Thoracic aorta (tissue), 2 donors: ENCODE results near the gene HSD17B12. TPM values are rescaled to one million over a fixed set of nuclear protein-coding genes. Genes with fewer than 3 reads are reported as not detected.

Experiments used
- ATAC-seq: fragments of 150-250 bp; one replicate; pipeline ENCODE4 v1.8.0; 2017; ENCODE audit warnings: low read depth; ENCODE audit not compliant: insufficient number of reproducible peaks, low FRiP score
- DNase-seq: peaks from one replicate; pipeline ENCODE4 v3.0.0-alpha.2; 2020; ENCODE audit warnings: low spot score
- H3K27ac ChIP-seq, 2 donors: fragments of 200-600 bp; sonication (generic); 1 replicate in 1 of 2; 2 replicates in 1 of 2; pipeline ENCODE4 v1.5.1; 2016; ENCODE audit warnings: mild to moderate bottlenecking in 2 of 2, moderate library complexity in 2 of 2
- H3K27me3 ChIP-seq: fragments of 200-600 bp; sonication (generic); replicated peaks from 2 replicates; pipeline ENCODE4 v1.6.0; 2016; ENCODE audit warnings: mild to moderate bottlenecking; ENCODE audit not compliant: insufficient read depth
- H3K36me3 ChIP-seq: fragments of 200-600 bp; sonication (generic); one replicate; pipeline ENCODE4 v1.5.1; 2016
- H3K4me1 ChIP-seq, 2 donors: fragments of 200-600 bp; sonication (generic); 1 replicate in 1 of 2; 2 replicates in 1 of 2; pipeline versions ENCODE4 v1.5.1 to v1.6.0; 2016; ENCODE audit warnings: low read depth in 2 of 2, mild to moderate bottlenecking in 1 of 2; ENCODE audit not compliant: control insufficient read depth in 1 of 2
- H3K4me3 ChIP-seq: fragments of 200-600 bp; sonication (generic); 2 replicates; pipeline ENCODE4 v1.5.1; 2016; ENCODE audit warnings: mild to moderate bottlenecking
- H3K9me3 ChIP-seq: fragments of 200-600 bp; sonication (generic); 2 replicates; pipeline ENCODE4 v1.5.1; 2016
- CTCF ChIP-seq: fragments of 200-600 bp; sonication (generic); IDR thresholded peaks from one replicate; pipeline ENCODE4 v1.5.1; 2019; ENCODE audit warnings: antibody characterized with exemption
- total RNA-seq, 2 donors: library from RNA; depleted of rRNA; stranded (reverse); fragments of >200 nt; gene quantifications; one replicate each; pipeline versions ENCODE4 v1.1.0 to v1.2.3, GENCODE V29; 2016

HSD17B12 gene
- total RNA-seq, 2 donors from 2014 or later: 91.7 to 97.4 TPM

- TF ChIP-seq CTCF: no peak
- Histone ChIP-seq H3K9me3 (no peaks in the 10 kb centered on the region), H3K36me3 (no peaks in the 10 kb centered on the region), H3K27me3 (no peaks in the 10 kb centered on the region), H3K4me3 (peak overlapping the region; percentile 23), H3K4me1 (peaks cover 11 to 33% of the 10 kb centered on the region in 2 donors), H3K27ac (peak overlapping the region in 1 of 2 donors; percentile 15)
- DNase-seq (no peak), ATAC-seq (no peak)
Measured at GRCh38 chr11:43723617-43724016, 43.1 kb downstream of the HSD17B12 start.

GRCh38 chr11:43732225-43732624 lies 51.7 kb downstream of the HSD17B12 start:
- no peak for DNase-seq
- no peak for TF ChIP-seq CTCF
- ATAC-seq: no peak

GRCh38 chr11:43734256-43734655 lies 53.7 kb downstream of the HSD17B12 start:
- Histone ChIP-seq H3K4me1 (peaks cover 33 to 42% of the 10 kb centered on the region in 2 donors), H3K36me3 (no peaks in the 10 kb centered on the region), H3K4me3 (no peak overlapping the region), H3K27me3 (no peaks in the 10 kb centered on the region), H3K27ac (no peak overlapping the region), H3K9me3 (no peaks in the 10 kb centered on the region)
- TF ChIP-seq CTCF: no peak
- ATAC-seq (no peak), DNase-seq (no peak)

More at GRCh38 chr11:43732225-43732624, 51.7 kb downstream of the HSD17B12 start:
- Histone ChIP-seq H3K4me3 (no peak overlapping the region), H3K27me3 (no peaks in the 10 kb centered on the region), H3K36me3 (no peaks in the 10 kb centered on the region), H3K27ac (no peak overlapping the region), H3K4me1 (peaks cover 18 to 22% of the 10 kb centered on the region in 2 donors), H3K9me3 (no peaks in the 10 kb centered on the region)

- Histone ChIP-seq H3K36me3 (no peaks in the 10 kb centered on the region), H3K9me3 (no peaks in the 10 kb centered on the region), H3K27me3 (no peaks in the 10 kb centered on the region), H3K4me1 (peaks cover 37 to 50% of the 10 kb centered on the region in 2 donors), H3K4me3 (no peak overlapping the region), H3K27ac (peak overlapping the region; percentile 63 to 80)
- no peak for TF ChIP-seq CTCF
- ATAC-seq: no peak
- DNase-seq: no peak
Measured at GRCh38 chr11:43735115-43735514, 54.6 kb downstream of the HSD17B12 start.

- Histone ChIP-seq H3K27me3 (no peaks in the 10 kb centered on the region), H3K27ac (peak overlapping the region; percentile 63 to 80), H3K4me3 (peak overlapping the region; percentile 59), H3K4me1 (peaks cover 37 to 50% of the 10 kb centered on the region in 2 donors), H3K9me3 (no peaks in the 10 kb centered on the region), H3K36me3 (no peaks in the 10 kb centered on the region)
- no peak for ATAC-seq
- no peak for TF ChIP-seq CTCF
- DNase-seq: no peak
Measured at GRCh38 chr11:43735961-43736360, 55.4 kb downstream of the HSD17B12 start.
